Fibroblast of lung (primary cell): ENCODE results near the gene NDUFB2. TPM values are rescaled to one million over a fixed set of nuclear protein-coding genes. Genes with fewer than 3 reads are reported as not detected.

Experiments used
- DNase-seq, 2 donors: peaks; one replicate each; pipeline versions ENCODE4 v3.0.0 to v3.0.0-alpha.2; 2010; ENCODE audit warnings: low read depth in 2 of 2
- H2AFZ ChIP-seq: 2 replicates; pipeline ENCODE4 v1.5.1; 2012; ENCODE audit warnings: low read length, control low read depth, inconsistent platforms
- H3K27ac ChIP-seq: 2 replicates; pipeline ENCODE4 v1.5.1; 2011; ENCODE audit warnings: low read length, control low read depth; ENCODE audit not compliant: insufficient read depth
- H3K27me3 ChIP-seq: 2 replicates; pipeline ENCODE4 v1.5.1; 2011; ENCODE audit warnings: mild to moderate bottlenecking, low read length; ENCODE audit not compliant: control insufficient read depth, insufficient read depth
- H3K36me3 ChIP-seq: 2 replicates; pipeline ENCODE4 v1.5.1; 2011; ENCODE audit warnings: low read length; ENCODE audit not compliant: control insufficient read depth, insufficient read depth
- H3K4me1 ChIP-seq: 2 replicates; pipeline ENCODE4 v1.5.1; 2011; ENCODE audit warnings: low read length; ENCODE audit not compliant: control insufficient read depth, insufficient read depth; ENCODE audit errors: extremely low read depth
- H3K4me2 ChIP-seq: 2 replicates; pipeline ENCODE4 v1.5.1; 2011; ENCODE audit warnings: low read length, control low read depth; ENCODE audit not compliant: insufficient read depth; ENCODE audit errors: extremely low read depth
- H3K4me3 ChIP-seq, 4 experiments: fragments of 200-600 bp in 1 of 4; sonication (generic) in 1 of 4; replicated peaks in 1 of 4; 2 replicates each; pipeline ENCODE4 v1.5.1; 2011 to 2016; ENCODE audit warnings: low read length in 4 of 4, low read depth in 3 of 4, mild to moderate bottlenecking in 3 of 4, control low read depth in 2 of 4, inconsistent platforms in 1 of 4, mixed read lengths in 1 of 4; ENCODE audit not compliant: insufficient read depth in 1 of 4; ENCODE audit errors: control extremely low read depth in 1 of 4
- H3K79me2 ChIP-seq: 2 replicates; pipeline ENCODE4 v1.5.1; 2012; ENCODE audit warnings: mild to moderate bottlenecking, low read length, inconsistent platforms; ENCODE audit not compliant: control insufficient read depth, insufficient read depth
- H3K9ac ChIP-seq: 2 replicates; pipeline ENCODE4 v1.5.1; 2011; ENCODE audit warnings: mild to moderate bottlenecking, low read length, control low read depth; ENCODE audit not compliant: insufficient read depth
- H3K9me3 ChIP-seq: 2 replicates; pipeline ENCODE4 v1.5.1; 2012; ENCODE audit warnings: low read depth, low read length; ENCODE audit not compliant: control insufficient read depth, insufficient read depth
- H4K20me1 ChIP-seq: 2 replicates; pipeline ENCODE4 v1.5.1; 2011; ENCODE audit warnings: low read length; ENCODE audit not compliant: control insufficient read depth, insufficient read depth; ENCODE audit errors: extremely low read depth
- CTCF ChIP-seq, 2 donors: IDR thresholded peaks in 1 of 2; conservative IDR thresholded peaks in 1 of 2; 1 replicate in 1 of 2; 2 replicates in 1 of 2; pipeline ENCODE4 v1.5.1; 2011 to 2012; ENCODE audit warnings: low read length in 2 of 2, control low read depth in 1 of 2, inconsistent platforms in 1 of 2, low read depth in 1 of 2, mild to moderate bottlenecking in 1 of 2
- EZH2 ChIP-seq: IDR thresholded peaks from 2 replicates; pipeline ENCODE4 v1.5.1; 2012; ENCODE audit warnings: low read length, control low read depth, mild to moderate bottlenecking; ENCODE audit errors: missing control alignments
- polyA plus RNA-seq, 2 donors: library from polyadenylated mRNA; depleted of rRNA in 1 of 2; stranded (reverse) in 1 of 2; unstranded in 1 of 2; fragments of >200 nt; gene quantifications; 2 replicates each; pipeline ENCODE4 v1.2.1, GENCODE V29; 2011 to 2012; ENCODE audit warnings: missing spikeins in 1 of 2
- total RNA-seq: library from RNA; depleted of rRNA; stranded (reverse); fragments of >200 nt; gene quantifications from 2 replicates; pipeline ENCODE4 v1.2.1, GENCODE V29; 2014

Gene NDUFB2
- total and polyA plus RNA-seq, 2 donors (not counting 1 experiment from before 2014, with no cell fraction given): 116 to 283 TPM

GRCh38 chr7:140726281-140726680 lies 29.8 kb downstream of the NDUFB2 start:
- Histone ChIP-seq H3K36me3 (peaks cover 5% of the 10 kb centered on the region), H3K9ac (no peak overlapping the region), H3K79me2 (no peaks in the 10 kb centered on the region), H3K27ac (no peak overlapping the region), H3K9me3 (no peaks in the 10 kb centered on the region), H3K4me3 (no peak overlapping the region), H3K4me1 (peaks cover 2% of the 10 kb centered on the region), H3K4me2 (no peak overlapping the region), H3K27me3 (no peaks in the 10 kb centered on the region), H2AFZ (no peak overlapping the region), H4K20me1 (no peaks in the 10 kb centered on the region)
- TF ChIP-seq CTCF (conservative IDR thresholded peaks at IDR 0.05 in 1 of 2, IDR thresholded peaks at IDR 0.05 in 1 of 2; ENCODE audit: low read depth in 1 of 2, low read length in 2 of 2) (peak; percentile 49 to 56), EZH2 (no peak)
- DNase-seq: peak; percentile 14 to 45

DNA sequence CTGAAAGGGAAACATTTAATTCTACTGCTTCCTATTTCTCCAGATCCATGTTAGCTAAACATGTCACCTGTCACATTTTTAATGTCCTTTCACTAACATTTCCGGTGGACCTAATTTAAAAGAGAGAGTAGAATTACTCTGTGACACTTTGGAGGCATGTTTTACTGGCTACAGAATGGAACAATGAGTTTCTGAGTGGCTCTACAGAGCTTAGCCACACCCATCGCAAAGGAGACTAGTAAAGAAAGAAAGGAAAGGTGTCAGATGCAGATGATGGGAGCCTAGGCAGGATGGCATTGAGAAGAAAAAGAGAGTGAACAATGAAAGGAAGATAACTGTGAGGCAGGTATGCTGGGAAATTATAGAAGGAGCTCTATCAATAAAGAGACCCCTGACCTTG lies 35.9 kb downstream of the NDUFB2 start:
- H3K4me3 ChIP-seq: no peak overlapping the region
- no peaks in the 10 kb centered on the region for H3K9me3 ChIP-seq
- H3K4me2 ChIP-seq: no peak overlapping the region
- H3K79me2 ChIP-seq: no peaks in the 10 kb centered on the region
- H3K27ac ChIP-seq: no peak overlapping the region
- H3K9ac ChIP-seq: no peak overlapping the region
- TF ChIP-seq EZH2: no peak
- TF ChIP-seq CTCF (conservative IDR thresholded peaks at IDR 0.05 in 1 of 2, IDR thresholded peaks at IDR 0.05 in 1 of 2; ENCODE audit: low read depth in 1 of 2, low read length in 2 of 2): no peak
- no peaks in the 10 kb centered on the region for H3K27me3 ChIP-seq
- no peak overlapping the region for H2AFZ ChIP-seq
- H4K20me1 ChIP-seq: no peaks in the 10 kb centered on the region
- H3K4me1 ChIP-seq: peaks cover 2% of the 10 kb centered on the region
- H3K36me3 ChIP-seq: no peaks in the 10 kb centered on the region
- DNase-seq: no peak

- DNase-seq: no peak
- H3K9ac ChIP-seq: no peak overlapping the region
- no peak overlapping the region for H3K4me3 ChIP-seq
- H3K4me1 ChIP-seq: no peaks in the 10 kb centered on the region
- H2AFZ ChIP-seq: no peak overlapping the region
- no peak overlapping the region for H3K4me2 ChIP-seq
- no peak for TF ChIP-seq EZH2
- TF ChIP-seq CTCF (conservative IDR thresholded peaks at IDR 0.05 in 1 of 2, IDR thresholded peaks at IDR 0.05 in 1 of 2; ENCODE audit: low read depth in 1 of 2, low read length in 2 of 2): no peak
- H3K9me3 ChIP-seq: no peaks in the 10 kb centered on the region
- no peaks in the 10 kb centered on the region for H3K36me3 ChIP-seq
- H3K27ac ChIP-seq: no peak overlapping the region
- no peaks in the 10 kb centered on the region for H3K79me2 ChIP-seq
- no peaks in the 10 kb centered on the region for H3K27me3 ChIP-seq
- no peaks in the 10 kb centered on the region for H4K20me1 ChIP-seq
Observed at GRCh38 chr7:140734096-140734495, 37.6 kb downstream of the NDUFB2 start.
